ENCODE data around the gene SRPRA.
"Not testable (repeated sequence)": the region's sequence is repeated elsewhere in the genome, so short reads cannot be mapped to it uniquely, and the experiment has no call there.

Gene SRPRA

DNA sequence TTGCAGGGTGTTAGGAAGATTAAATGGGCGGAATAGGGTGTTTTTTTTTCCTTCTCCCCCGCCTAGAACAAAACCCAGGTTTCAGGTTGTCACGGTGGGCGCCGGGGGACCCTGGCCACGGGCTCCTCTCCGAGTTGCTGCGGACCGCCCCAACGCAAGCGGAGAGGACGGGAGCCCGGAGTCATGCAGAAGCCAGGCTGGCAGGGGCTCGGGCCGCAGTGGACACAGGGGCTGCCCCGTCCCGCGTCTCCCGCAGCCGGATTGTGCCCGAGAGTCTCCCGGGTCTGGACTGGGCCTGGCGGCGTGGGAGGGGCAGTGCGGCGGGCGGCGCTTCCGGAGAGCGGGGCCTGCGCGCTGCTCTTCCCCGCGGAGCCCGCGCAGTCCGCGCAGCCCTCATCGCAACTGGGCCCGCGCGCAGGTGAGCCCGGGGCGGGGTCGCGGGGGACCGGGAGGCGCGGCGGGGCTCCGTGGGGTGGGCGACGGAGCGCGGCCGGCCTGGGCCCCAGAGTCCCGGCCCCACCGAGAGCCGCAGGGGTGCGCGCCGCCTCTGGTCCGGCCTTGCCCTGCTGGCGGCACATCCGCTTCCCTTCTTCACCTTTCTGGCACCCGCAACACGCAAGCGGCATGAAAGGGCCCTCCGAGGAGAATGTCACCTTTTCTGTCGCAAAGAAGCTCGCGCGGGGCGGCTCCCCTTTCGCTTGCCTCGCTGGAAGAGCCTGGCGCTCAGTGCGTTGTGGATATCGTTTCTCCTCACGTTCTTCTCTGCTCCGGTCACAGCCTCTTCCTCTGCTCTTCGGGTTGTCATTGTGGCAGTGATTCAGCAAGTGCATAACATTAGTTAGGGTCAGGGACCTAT, 14.3 kb upstream of the SRPRA start, which contains the start of gene TIRAP:
TSS of gene TIRAP (plus strand) at position 358 of the 856 bp plus-strand sequence. CDS start 7,802 bp downstream, outside the sequence.
- peak; percentile 81 for DNase-seq

DNA sequence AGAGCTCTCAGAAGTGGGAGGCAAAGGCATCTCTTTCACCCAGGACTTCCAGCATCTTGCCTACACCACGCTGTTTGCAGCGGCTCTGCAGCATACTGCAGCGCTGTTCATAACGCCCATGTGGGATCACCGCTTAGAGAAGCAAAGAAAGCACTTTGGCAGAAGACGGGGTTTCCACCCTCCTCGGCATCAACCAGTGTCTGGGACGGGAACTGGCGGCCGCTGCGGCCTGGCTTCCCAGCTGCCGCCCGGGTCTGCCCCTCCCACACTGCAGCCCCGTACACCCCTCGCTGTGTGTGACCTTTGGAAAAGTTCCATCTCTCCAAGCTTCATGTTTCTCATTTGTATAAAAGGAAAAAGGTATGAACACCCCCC, 13.7 kb upstream of the SRPRA start:
- DNase-seq = peak; percentile 83

DNA sequence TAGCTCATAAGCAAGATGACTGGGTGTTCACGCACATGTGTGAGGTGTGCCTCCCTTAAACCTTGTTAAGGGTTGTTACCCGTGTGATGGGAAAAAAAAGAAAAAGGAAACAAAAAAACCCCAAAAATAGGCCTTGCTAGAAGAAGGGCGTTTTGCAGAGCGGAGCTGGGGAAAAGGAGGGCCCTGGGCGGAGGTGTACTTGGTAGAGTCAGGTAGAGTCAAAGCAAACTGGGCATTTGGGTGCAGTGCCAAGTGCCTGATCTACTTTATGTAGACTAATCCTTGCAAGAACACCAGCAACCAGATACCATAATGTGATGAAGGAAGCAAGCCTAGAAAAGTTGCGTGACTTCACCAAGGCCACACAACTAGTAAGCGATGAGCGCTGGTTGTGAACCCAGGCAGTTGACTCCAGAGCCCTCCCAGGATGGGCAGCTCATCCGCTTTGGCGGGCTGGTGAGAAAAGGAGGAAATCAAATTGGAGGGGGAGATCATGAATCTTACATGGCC, 13.0 kb upstream of the SRPRA start:
- no peak for DNase-seq

DNA sequence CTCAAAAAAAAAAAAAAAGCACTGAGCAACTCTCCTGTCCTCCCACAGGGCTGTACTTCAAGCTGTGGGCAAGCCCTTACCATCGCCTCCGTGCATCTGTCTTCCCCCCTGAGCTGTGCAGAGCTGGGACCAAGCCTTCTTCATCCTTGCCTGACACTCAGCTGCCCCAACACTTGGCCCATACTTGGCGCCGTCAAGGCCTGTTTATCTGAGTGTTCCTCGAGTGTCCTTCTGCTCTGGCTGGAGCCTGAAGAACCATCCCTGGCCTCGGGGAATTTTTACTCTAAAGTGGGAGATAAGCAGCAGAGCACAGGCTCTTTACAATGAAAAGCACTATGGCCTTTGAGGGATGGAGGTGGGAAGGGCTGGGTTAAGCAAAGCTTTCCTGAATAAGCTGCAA, 12.6 kb upstream of the SRPRA start:
- DNase-seq = no peak

DNA sequence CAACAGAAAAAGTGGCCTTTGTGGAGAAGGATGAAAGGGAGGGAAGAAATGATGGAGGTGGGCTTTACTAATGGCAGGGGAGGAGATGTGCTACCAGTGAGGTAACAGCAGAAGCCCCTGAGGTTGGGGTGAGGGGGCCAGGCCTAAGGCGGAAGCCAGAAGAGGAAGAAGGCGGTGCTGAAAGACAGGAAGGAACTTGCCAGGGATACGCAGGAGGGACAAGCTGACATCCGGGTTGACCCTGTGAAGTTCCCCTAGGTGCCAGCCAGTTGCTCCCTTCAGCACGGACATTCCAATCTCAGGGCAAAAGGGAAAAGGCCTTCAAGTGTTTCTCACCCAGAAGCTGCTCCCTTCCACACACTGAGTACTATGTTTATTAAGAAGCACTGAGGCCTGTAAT, 11.9 kb upstream of the SRPRA start:
- DNase-seq = no peak

DNA sequence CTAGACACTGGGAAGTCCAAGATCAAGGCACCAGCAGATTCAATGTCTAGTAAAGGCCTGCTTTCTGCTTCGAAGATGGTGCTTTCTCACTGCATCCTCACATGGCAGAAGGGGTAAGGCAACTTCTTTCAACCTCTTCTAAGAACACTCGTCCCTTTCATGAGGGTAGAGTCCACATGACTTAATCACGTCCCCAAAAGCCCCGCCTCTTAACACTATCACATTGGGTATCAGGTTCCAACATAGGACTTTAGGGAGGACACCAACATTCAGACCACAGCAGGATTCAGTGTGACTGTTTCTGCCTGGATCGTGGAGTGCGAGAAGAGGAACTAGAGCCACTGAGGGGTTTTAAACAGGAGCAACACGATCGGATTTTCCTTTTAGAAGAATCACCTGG, 10.5 kb upstream of the SRPRA start:
- DNase-seq = no peak

DNA sequence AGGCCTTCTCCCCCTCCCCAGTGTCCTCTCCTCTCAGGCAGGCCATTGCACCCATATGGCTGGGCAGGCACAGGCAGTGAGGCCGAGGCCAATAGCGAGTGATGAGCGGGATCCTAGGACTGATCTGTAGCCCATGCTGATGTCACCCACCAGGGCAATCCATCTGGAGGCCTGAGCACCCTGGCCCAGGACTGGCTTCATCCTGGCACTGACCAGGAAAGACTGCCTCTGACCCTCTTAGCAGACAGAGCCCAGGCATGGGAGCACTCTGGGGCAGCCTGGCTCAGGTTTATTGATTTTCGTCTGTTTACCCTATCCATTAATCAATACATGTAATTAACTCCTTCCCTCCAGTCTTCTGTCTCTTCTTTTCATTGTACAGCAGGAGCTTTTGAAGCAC, 9.1 kb upstream of the SRPRA start:
- DNase-seq = no peak

DNA sequence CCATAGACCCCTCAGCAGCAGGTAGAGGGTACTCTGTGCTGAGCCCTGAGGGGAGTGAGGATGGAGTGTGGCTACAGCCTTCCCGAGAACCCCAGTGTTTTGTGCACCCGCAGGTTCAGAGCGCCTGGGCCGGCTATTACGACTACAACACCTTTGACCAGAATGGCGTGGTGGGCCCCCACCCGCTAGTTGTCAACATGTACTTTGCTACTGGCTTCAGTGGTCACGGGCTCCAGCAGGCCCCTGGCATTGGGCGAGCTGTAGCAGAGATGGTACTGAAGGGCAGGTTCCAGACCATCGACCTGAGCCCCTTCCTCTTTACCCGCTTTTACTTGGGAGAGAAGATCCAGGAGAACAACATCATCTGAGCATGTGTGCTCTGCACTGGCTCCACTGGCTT, 8.6 kb upstream of the SRPRA start:
- DNase-seq = no peak

DNA sequence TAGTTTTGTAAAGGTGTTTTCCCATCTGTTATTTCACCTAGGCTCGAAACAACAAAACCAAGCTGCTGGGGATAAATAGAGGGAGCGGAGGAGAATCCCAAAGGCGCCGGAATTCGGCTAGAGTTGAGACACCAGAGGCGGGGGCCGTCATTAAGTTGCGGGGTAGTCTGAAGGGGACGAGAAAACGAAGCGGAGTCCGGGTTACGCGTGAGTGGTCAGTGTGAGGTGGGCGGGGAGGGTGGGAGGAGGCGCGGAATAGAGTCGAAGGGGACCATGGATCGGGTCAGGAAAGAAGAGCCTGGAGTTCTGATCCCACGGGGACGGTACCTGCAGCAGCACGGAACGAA, 361 bp downstream of the SRPRA start:
- no peak for DNase-seq

DNA sequence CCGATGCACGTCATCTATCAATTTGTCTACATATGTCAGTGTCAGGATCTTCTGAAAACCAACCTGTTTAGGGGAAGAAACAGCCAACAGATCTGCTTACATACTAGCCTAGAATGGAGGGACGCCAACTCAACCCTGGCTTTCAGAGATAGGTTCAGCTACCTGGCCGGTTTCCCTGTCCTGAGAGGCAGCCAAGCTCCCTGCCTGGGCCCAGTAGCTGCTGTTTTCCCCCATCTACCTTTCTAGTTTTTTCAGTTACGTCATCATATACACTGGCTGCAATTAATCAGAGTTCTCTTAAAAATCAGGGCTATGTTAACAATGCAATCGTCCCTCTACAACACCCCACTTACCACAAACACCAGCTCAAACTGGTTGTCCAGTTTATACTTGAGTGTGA, 1.0 kb downstream of the SRPRA start:
- DNase-seq = no peak

DNA sequence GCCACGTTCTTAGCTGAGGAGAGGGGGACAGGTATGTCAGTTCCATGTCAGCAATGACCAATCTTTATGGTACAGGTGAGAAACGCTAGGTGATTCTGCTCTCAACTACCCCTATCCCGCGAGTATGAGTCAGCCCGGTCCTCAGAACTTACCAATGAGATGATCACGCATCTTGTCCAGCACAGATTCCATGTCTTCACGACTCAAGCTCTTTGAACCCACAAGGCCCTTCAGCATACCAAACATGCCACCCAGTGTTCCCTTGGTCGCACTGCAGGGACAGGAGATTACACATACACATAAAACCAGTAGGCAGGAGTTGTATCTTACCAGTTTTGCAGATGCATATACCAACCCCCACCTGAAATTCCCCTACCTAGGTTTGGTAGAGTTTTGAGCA, 2.9 kb downstream of the SRPRA start:
- no peak for DNase-seq

DNA sequence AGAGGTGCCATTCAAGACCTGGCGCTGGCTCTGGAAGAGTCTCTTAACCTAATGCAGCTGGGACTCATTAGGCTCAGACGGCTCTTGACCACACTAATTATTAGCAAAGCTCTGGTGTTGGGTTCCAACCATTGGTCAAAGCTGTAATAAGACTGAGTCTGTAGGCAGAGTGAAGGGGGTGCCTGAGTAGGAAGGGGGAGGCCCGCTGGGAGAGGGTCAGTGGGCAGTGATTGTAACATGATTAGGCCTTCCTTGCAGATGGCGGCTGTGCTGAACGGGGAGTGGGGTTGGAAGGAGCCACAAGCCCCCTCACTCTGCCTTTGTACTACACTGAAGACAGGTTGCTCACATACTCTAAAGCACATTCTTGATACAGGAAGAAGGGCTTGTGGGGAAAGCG, 5.2 kb downstream of the SRPRA start:
- no peak for DNase-seq

DNA sequence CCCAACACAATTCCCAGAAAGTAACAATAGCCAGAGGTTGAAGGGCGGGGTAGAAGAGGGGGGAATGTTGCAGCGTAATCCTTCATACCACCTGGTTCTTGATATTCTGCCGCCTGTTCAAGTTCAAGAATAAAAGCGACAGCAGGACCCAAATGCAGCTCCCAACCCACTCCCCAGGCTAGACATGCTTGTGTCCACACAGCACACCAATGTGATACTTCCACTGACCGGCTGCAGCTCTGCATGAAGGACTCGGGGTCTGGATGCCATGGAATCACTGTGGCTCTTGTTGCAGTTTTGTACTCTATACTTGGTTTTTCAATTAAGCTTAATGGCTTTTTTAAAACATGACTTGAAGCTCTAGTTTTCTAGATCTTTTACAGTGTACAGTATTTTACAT, 6.5 kb downstream of the SRPRA start:
- DNase-seq = no peak

DNA sequence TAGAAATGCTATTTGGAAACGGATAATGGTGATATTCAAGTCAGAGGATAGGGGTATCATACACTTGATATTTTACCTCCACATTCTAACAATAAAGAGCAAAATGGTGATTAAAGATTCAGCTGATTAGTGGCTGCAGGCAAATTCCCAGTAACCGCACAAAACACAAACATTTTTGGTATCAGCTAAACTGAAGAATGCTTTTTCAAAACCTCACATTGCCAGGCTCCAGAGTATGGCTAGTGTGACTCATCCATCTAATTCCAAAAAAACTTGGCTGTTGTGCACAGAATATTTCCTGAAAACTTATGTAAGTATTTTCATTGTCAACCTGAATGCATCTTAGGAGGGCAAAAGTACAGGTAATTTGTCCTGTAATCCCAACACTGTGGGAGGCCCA, 10.9 kb downstream of the SRPRA start:
- no peak for DNase-seq

DNA sequence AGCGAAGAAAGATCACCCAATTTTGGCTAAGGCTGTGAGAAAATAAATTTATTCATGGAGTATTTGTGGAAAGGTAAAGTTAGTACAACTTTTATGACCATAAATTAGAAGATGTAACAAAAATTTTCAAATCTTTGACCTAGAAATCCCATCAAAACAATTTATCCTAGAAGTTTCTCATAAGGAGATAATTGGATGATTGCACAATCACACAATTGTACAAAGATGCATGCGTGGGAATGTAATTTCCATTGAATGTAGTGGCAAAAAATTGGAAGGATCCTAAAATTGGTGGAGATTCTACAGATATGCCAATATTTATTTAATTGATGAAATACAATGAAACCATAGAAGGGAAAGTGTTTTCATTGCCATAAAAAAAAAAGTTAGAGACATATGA, 11.6 kb downstream of the SRPRA start:
- DNase-seq = no peak

DNA sequence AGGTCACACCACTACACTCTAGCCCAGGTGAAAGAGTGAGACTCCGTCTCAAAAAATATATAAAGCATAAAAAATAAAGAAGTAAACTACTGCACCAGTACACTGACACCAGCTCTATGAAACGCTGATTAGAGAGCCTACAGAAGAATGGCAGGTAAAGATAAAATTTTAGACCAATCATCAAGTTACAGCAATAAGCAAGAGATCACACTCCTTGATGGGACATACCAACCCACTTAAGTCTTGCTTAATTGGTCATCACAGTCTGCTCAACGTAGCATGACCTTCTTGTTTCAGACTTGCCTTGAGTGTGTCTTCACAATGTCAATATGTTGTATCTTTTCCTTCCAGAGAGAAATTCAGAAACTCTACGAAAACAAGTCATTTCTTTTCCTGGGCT, 12.5 kb downstream of the SRPRA start:
- DNase-seq = no peak

DNA sequence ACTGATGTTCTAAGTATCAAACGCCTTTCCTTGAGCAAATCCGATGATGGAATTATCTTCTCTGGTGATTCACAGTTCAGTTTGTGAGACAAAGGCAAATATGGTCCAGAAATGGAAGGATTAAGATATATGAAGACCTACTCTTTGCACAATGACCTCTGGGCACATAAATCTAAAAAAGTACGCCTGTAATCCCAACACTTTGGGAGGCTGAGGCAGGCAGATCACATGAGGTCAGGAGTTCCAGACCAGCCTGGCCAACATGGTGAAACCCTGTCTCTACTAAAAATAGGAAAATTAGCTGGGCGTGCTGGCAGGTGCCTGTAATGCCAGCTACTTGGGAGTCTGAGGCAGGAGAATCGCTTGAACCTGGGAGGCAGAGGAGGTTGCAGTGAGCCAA, 13.2 kb downstream of the SRPRA start:
- DNase-seq = not testable (repeated sequence)

DNA sequence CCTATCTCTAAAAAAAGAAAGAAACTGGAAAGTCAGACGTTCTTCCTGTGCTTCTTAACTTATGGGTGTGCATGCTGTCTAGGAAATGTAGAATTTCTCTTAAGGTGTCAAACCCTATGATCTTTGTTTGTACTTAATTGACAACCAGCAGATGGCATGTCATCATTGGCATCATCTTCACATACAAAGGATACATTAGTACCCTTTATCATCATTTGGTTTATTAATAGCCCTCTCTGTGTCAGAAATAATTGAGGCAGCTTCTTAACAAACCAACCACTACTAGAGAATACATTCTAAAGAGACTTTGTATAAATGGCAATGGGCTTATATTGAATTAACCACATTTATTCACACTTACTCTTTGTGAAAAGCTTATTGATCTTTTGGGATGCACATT, 13.9 kb downstream of the SRPRA start:
- no peak for DNase-seq

DNA sequence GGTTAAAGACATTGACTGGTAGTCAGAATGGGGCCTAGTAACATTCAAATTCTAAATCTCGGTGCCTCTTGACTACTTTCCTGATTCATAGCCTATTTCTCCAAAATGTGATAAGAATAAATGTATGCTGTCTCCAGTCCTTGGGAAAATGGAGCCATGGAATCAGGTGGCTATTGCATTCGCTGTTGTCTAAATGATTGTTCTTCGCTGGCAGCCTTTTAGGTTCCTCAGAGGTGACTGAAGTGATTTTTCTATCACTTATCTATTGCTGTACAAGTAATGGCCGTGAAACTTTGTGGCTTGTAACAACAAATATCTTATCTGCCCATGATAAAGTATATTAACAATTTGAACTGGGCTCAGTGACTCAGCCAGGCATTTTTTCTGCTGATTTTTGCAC, 15.4 kb downstream of the SRPRA start:
- DNase-seq = no peak

DNA sequence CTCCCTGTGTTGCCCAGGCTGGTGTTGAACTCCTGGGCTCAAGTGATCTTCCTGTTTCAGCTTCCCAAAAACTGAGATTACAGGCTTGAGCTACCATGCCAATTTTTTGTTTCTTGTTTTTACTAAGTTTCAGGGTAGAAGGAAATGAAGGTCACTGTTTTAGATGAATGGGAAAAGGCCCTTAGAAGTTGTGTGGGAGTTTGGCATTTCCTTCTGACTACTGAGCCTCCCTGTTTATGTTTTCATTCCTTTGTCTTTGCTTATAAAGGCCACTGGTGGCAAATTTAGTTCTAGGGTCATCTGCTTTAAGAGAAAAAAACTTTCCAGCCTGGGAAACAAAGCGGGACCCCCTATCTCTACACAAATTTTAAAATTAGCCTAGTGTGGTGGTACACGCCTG, 22.1 kb downstream of the SRPRA start:
- no peak for DNase-seq

DNA sequence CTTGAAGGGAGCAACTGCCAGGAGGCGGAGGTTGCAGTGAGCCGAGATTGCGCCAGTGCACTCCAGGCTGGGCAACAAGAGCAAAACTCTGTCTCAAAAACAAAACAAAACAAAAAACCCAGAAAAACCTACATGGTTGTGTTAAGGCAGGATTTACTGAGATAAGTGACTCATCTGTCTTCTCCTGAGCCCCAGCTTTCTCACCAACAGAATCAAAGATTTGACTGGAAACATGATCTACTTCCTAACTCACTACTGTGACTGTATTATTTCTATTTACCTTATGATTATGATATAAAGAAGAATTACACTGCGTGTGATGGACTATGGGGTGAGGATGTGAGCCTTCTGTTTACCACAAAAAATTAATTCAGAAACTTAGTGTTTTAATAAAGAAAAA, 35.3 kb downstream of the SRPRA start:
- no peak for DNase-seq

DNA sequence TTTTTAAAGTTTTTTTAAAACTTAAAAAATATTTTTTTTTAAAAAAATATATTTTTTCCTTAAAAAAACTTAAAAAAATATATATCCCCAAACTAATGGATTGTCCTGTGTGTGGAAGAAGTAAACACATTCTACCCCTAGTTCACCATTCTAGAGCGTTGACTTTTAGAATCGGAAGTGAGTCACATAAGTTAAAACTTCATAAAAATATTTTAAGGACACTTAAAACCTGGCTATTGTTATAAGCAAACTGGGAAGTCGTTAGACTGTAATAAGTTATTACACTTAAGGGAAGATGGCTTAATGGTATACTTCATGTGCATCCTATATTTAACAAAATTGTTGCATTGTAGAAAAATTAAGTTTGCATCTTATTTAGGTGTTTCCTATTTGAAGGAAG, 36.0 kb downstream of the SRPRA start:
- DNase-seq = no peak

DNA sequence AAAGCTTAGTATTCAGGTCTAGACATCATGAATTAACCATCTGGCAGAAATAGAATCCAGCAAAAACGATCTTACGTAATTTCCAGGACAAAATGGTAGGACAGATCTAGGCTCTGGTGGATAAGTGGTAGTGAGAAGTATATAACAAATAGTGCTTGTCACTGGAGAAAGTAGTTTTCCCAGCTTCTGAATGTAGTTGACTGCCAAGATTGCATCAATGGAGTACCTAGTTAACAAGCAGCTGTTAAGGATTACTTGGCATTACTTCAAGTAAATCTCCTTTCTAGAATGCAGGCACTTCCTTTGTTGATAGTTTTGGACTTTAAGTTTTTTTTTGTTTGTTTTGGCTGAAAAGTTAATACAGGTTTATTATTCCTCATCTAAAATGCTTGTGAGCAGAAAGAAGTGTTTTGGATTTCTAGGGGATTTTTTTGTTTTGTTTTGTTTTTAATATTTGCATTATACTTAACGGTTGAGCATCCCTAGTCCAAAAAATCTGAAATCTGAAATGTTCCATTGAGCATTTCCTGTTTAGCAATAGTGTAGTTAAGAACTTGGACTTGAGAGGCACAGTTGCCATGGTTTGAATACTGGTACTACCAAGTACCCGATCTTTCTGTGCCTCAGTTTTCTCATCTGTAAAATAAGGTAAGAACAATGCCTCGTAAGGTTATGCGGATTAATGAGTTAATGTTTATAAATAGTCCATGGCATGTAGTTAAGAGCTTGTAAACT, 36.8 kb downstream of the SRPRA start:
- no peak for DNase-seq

DNA sequence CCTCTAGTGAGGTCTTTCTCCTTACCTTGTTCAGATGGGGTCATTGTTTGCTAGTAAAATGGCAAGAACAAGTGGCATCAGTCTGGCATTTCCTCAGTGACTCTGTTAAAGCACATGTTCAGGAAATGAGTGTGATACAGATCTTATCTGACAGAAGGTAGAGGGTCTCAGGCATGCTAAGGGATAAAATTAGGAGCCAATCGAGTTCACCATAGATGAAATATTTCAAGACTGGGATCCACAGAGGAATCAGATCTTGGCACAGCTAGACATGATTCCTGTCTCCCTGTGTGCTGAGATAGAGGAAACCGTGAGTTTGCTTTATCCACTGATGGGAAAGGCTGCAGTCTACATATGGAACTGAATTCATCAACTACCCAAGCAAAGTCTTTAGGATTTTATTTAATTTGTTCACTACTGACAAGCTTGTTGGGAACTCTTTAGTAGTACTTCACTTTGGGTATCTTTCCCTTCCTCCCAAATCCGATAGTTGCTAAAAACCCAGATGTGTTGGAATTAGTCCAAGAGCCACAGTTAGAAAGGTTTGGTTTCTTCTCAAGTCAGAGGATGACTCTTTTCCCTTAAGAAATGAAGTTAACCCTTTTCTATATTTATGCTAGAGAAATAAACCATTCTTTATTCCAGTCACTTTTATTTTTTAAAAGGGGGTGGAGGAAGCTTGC, 38.7 kb downstream of the SRPRA start:
- DNase-seq = no peak

Measured in right hindlimb (tissue), 1 donor.